ENCODE measurements around the gene LRRC32.

LRRC32 gene

GRCh38 chr11:76669901-76670484 lies 554 bp downstream of the LRRC32 start:
- DNase-seq (ENCODE audit: extremely low read depth, low read depth), result no peak
- peak overlapping the region; percentile 44 for H3K4me3 ChIP-seq (replicated peaks; ENCODE audit: low read depth, low read length)
- no peak for TF ChIP-seq CTCF (IDR thresholded peaks at IDR 0.05; ENCODE audit: low read depth, low read length, missing control alignments)

- DNase-seq (ENCODE audit: extremely low read depth, low read depth), result no peak
- no peak overlapping the region for H3K4me3 ChIP-seq (replicated peaks; ENCODE audit: low read depth, low read length)
- TF ChIP-seq CTCF (IDR thresholded peaks at IDR 0.05; ENCODE audit: low read depth, low read length, missing control alignments), result no peak
These were observed 2.0 kb downstream of the LRRC32 start for GRCh38 chr11:76668362-76669155.

- no peak for DNase-seq (ENCODE audit: extremely low read depth, low read depth)
- no peak for TF ChIP-seq CTCF (IDR thresholded peaks at IDR 0.05; ENCODE audit: low read depth, low read length, missing control alignments)
- H3K4me3 ChIP-seq (replicated peaks; ENCODE audit: low read depth, low read length), result no peak overlapping the region
These were observed 2.7 kb downstream of the LRRC32 start for GRCh38 chr11:76667856-76668255.

- no peak overlapping the region for H3K4me3 ChIP-seq (replicated peaks; ENCODE audit: low read depth, low read length)
- no peak for DNase-seq (ENCODE audit: extremely low read depth, low read depth)
- TF ChIP-seq CTCF (IDR thresholded peaks at IDR 0.05; ENCODE audit: low read depth, low read length, missing control alignments), result no peak
These were observed 3.2 kb downstream of the LRRC32 start for GRCh38 chr11:76667271-76667818.

- no peak overlapping the region for H3K4me3 ChIP-seq (replicated peaks; ENCODE audit: low read depth, low read length)
- no peak for TF ChIP-seq CTCF (IDR thresholded peaks at IDR 0.05; ENCODE audit: low read depth, low read length, missing control alignments)
- no peak for DNase-seq (ENCODE audit: extremely low read depth, low read depth)
These were observed 3.7 kb downstream of the LRRC32 start for GRCh38 chr11:76666830-76667229.

- no peak for TF ChIP-seq CTCF (IDR thresholded peaks at IDR 0.05; ENCODE audit: low read depth, low read length, missing control alignments)
- DNase-seq (ENCODE audit: extremely low read depth, low read depth), result no peak
- H3K4me3 ChIP-seq (replicated peaks; ENCODE audit: low read depth, low read length), result no peak overlapping the region
These were observed 4.1 kb downstream of the LRRC32 start for GRCh38 chr11:76666408-76666807.
